ENCODE results near the gene BCAT1. TPM values are rescaled to one million over a fixed set of nuclear protein-coding genes. Genes with fewer than 3 reads are reported as not detected.

BCAT1 gene
- total RNA-seq, 1 experiment from 2014 or later = 5.8 TPM

DNA sequence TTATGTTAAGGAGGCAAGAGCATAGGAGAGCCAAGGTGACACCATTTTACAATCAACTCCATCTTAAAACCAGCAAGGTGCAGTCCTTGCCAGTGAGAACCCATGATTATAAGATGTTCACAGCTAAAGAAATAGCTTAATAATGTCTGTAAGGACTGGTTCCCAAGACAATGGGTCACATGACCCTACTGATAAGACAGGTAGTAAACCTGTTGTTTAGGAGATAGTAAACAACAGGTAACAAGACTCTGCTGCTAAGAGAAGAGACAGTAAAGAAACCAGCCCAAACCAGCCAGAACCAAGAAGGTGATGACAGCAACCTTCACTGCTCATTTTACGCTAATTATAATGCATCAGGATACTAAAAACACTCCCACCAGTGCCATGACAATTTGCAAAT, 23.2 kb upstream of the BCAT1 start:
- ATAC-seq (no peak), DNase-seq (ENCODE audit: low read depth, low spot score) (no peak)
- Histone ChIP-seq H3K27ac (ENCODE audit: low read length) (no peak overlapping the region), H3K4me1 (ENCODE audit: control insufficient read depth, insufficient read depth, low read length) (no peaks in the 10 kb centered on the region), H3K27me3 (ENCODE audit: control insufficient read depth, insufficient read depth, low read length) (no peaks in the 10 kb centered on the region), H3K9me3 (ENCODE audit: control insufficient read depth, insufficient read depth, low read depth, low read length) (0 out of 2 replicates have a peak, but pooled peaks cover 5% of the 10 kb centered on the region), H3K4me3 (ENCODE audit: low read depth in 2 of 2, low read length in 2 of 2) (no peak overlapping the region), H3K36me3 (ENCODE audit: control insufficient read depth, insufficient read depth, low read length) (no peaks in the 10 kb centered on the region)
- in situ Hi-C loops (cut with HindIII; ENCODE audit: low pct_unique_long_range_greater_than_20kb, low sequenced_read_pairs) (no loop called here), intact Hi-C loops (cut with micrococcal nuclease; ENCODE audit: unreplicated experiment) (no loop called here)
- ChIA-PET CTCF (no interaction called here), POLR2A (no interaction called here)
- no TSS peak for BruUV-seq (replicated peaks)
- TF ChIP-seq TCF7L2 (IDR thresholded peaks at IDR 0.05; ENCODE audit: low read depth, low read length) = no peak
- no peak for TF ChIP-seq CTCF (IDR thresholded peaks at IDR 0.05)
- no peak for TF ChIP-seq POLR2AphosphoS5 (IDR thresholded peaks at IDR 0.05; ENCODE audit: low read depth, low read length)
- TF ChIP-seq, protein P1, sequence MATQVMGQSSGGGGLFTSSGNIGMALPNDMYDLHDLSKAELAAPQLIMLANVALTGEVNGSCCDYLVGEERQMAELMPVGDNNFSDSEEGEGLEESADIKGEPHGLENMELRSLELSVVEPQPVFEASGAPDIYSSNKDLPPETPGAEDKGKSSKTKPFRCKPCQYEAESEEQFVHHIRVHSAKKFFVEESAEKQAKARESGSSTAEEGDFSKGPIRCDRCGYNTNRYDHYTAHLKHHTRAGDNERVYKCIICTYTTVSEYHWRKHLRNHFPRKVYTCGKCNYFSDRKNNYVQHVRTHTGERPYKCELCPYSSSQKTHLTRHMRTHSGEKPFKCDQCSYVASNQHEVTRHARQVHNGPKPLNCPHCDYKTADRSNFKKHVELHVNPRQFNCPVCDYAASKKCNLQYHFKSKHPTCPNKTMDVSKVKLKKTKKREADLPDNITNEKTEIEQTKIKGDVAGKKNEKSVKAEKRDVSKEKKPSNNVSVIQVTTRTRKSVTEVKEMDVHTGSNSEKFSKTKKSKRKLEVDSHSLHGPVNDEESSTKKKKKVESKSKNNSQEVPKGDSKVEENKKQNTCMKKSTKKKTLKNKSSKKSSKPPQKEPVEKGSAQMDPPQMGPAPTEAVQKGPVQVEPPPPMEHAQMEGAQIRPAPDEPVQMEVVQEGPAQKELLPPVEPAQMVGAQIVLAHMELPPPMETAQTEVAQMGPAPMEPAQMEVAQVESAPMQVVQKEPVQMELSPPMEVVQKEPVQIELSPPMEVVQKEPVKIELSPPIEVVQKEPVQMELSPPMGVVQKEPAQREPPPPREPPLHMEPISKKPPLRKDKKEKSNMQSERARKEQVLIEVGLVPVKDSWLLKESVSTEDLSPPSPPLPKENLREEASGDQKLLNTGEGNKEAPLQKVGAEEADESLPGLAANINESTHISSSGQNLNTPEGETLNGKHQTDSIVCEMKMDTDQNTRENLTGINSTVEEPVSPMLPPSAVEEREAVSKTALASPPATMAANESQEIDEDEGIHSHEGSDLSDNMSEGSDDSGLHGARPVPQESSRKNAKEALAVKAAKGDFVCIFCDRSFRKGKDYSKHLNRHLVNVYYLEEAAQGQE (IDR thresholded peaks at IDR 0.05; ENCODE audit: insufficient read depth in 1 of 2, low read depth in 2 of 2, low read length in 1 of 2) = no peak
- TF ChIP-seq SIN3A (IDR thresholded peaks at IDR 0.05; ENCODE audit: borderline replicate concordance, insufficient read depth, low read depth, low read length) = no peak

- ChIA-PET CTCF (no interaction called here), POLR2A (no interaction called here)
- Histone ChIP-seq H3K36me3 (ENCODE audit: control insufficient read depth, insufficient read depth, low read length) (no peaks in the 10 kb centered on the region), H3K4me1 (ENCODE audit: control insufficient read depth, insufficient read depth, low read length) (no peaks in the 10 kb centered on the region), H3K27me3 (ENCODE audit: control insufficient read depth, insufficient read depth, low read length) (no peaks in the 10 kb centered on the region), H3K4me3 (ENCODE audit: low read depth in 2 of 2, low read length in 2 of 2) (no peak overlapping the region), H3K27ac (ENCODE audit: low read length) (no peak overlapping the region), H3K9me3 (ENCODE audit: control insufficient read depth, insufficient read depth, low read depth, low read length) (0 out of 2 replicates have a peak, but pooled peaks cover 5% of the 10 kb centered on the region)
- DNase-seq (ENCODE audit: low read depth, low spot score) (no peak), ATAC-seq (no peak)
- in situ Hi-C loops (cut with HindIII; ENCODE audit: low pct_unique_long_range_greater_than_20kb, low sequenced_read_pairs) = no loop called here
- intact Hi-C loops (cut with micrococcal nuclease; ENCODE audit: unreplicated experiment) = no loop called here
- no TSS peak for BruUV-seq (replicated peaks)
- TF ChIP-seq SIN3A (IDR thresholded peaks at IDR 0.05; ENCODE audit: borderline replicate concordance, insufficient read depth, low read depth, low read length) = no peak
- no peak for TF ChIP-seq CTCF (IDR thresholded peaks at IDR 0.05)
- no peak for TF ChIP-seq POLR2AphosphoS5 (IDR thresholded peaks at IDR 0.05; ENCODE audit: low read depth, low read length)
- no peak for TF ChIP-seq TCF7L2 (IDR thresholded peaks at IDR 0.05; ENCODE audit: low read depth, low read length)
- TF ChIP-seq, protein P1 (IDR thresholded peaks at IDR 0.05; ENCODE audit: insufficient read depth in 1 of 2, low read depth in 2 of 2, low read length in 1 of 2) = no peak
These were observed 21.3 kb upstream of the BCAT1 start for GRCh38 chr12:24970177-24970576.
